Breast epithelium (tissue), 4 donors: ENCODE results near the gene NEUROD2. TPM values are rescaled to one million over a fixed set of nuclear protein-coding genes. Genes with fewer than 3 reads are reported as not detected.

ENCODE experiments used
- DNase-seq, 2 donors: peaks; one replicate each; pipeline ENCODE4 v3.0.0-alpha.2; 2019; ENCODE audit warnings: low spot score in 2 of 2
- H3K27ac ChIP-seq, 2 donors: fragments of 200-600 bp; sonication (generic) in 1 of 2; one replicate each; pipeline ENCODE4 v1.5.1; 2016 to 2019; ENCODE audit warnings: mild to moderate bottlenecking in 1 of 2
- H3K27me3 ChIP-seq, 2 donors: fragments of 200-600 bp; sonication (generic) in 1 of 2; one replicate each; pipeline versions ENCODE4 v1.5.1 to v1.6.0; 2017 to 2019; ENCODE audit warnings: control low read depth in 1 of 2, mild to moderate bottlenecking in 1 of 2
- H3K36me3 ChIP-seq: fragments of 200-600 bp; one replicate; pipeline ENCODE4 v1.5.1; 2019
- H3K4me1 ChIP-seq, 2 donors: fragments of 200-600 bp; sonication (generic); one replicate each; pipeline ENCODE4 v1.5.1; 2016 to 2019; ENCODE audit warnings: control low read depth in 1 of 2
- H3K4me3 ChIP-seq, 3 donors: fragments of 200-600 bp; sonication (generic); 1 replicate in 2 of 3; 2 replicates in 1 of 3; pipeline ENCODE4 v1.5.1; 2016 to 2019; ENCODE audit warnings: mild to moderate bottlenecking in 3 of 3, moderate library complexity in 2 of 3
- H3K9me3 ChIP-seq, 2 donors: fragments of 200-600 bp; sonication (generic) in 1 of 2; one replicate each; pipeline ENCODE4 v1.5.1; 2016 to 2019; ENCODE audit warnings: control low read depth in 1 of 2
- POLR2A ChIP-seq: fragments of 450-650 bp; IDR thresholded peaks from one replicate; pipeline ENCODE4 v1.6.1; 2016; ENCODE audit warnings: antibody characterized with exemption, mild to moderate bottlenecking, moderate library complexity
- POLR2AphosphoS5 ChIP-seq, 3 donors: sonication (generic); formaldehyde crosslinking; IDR thresholded peaks; one replicate each; pipeline ENCODE4 v1.6.1; 2017; ENCODE audit warnings: antibody characterized with exemption in 3 of 3
- intact Hi-C: fragments of 100-400 bp; cut with DNase I; formaldehyde crosslinking; loops from one replicate; pipeline ENCODE4 v1.15.1; 2023; ENCODE audit warnings: low total_unique reads
- total RNA-seq, 3 donors: library from RNA; depleted of rRNA; stranded (reverse); fragments of >200 nt; gene quantifications; one replicate each; pipeline ENCODE4 v1.1.0, GENCODE V29; 2016
- TF ChIP-seq, protein P1 (sequence below), 3 donors: fragments of 450-650 bp; IDR thresholded peaks; one replicate each; pipeline ENCODE4 v1.5.1; 2016 to 2017; ENCODE audit warnings: antibody characterized with exemption in 3 of 3, mild to moderate bottlenecking in 3 of 3, moderate library complexity in 3 of 3

NEUROD2 gene
- total RNA-seq, 3 donors from 2014 or later: not detected

DNA sequence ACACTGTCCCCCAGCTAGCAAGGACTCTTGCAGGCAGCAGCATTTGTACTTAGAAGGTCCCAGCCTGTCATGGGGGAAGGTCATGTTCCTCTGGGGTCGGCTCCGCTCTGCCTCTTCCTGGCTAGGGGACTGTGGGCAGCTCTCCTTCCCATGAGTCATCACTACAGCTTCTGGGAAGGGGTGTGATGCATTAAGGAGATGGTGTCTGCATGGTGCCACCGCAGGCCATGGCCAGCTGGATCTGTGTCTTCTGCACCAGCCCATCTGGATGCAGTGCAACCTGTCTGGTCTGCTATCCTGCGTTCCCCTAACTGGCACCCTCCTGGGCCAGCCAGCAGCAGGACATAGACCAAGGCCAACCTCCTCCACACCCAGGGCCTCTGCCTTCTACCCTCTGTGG is 35.6 kb upstream of the NEUROD2 start:
- intact Hi-C loops: no loop called here

DNA sequence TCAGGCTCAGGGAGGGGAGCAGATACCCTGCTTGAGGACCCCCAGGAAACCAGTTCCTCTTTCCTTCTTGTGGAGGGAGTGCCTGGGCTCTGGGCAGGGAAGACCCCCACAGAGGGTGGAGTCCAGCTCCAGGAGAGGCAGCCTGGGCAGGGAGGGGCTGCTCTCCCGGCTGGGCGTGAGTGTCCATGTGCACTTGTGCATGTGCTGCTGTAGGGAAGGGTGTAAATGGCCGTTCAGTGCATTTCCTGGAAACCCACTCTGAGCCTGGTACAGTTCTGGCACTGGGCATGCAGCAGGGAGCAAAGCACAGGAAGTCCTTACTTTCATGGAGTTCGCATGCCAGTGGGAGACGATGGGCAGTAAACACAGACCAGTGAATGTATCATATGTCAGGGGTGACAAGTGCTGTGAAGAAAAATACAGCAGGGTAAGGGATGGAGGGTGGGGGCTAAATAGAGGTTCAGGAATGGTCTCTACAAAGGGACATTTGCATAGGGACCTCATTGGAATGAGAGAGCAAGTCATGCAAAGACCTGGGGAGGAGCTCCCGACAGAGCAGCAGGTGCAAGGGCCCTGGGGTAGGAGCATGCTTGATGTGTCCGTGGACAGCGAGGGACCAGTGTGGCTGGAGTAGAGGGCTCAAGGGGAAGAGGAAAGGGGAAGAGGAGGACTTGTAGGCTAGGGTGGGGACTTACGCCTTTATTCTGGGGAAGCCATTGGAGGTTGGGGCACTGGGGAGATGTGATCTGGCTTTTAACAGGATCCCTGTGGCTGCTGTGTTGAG is 34.8 kb upstream of the NEUROD2 start:
- Histone ChIP-seq H3K4me3 (no peak overlapping the region), H3K4me1 (peaks cover 6 to 12% of the 10 kb centered on the region in 2 donors), H3K27me3 (no peaks in the 10 kb centered on the region), H3K27ac (no peak overlapping the region), H3K36me3 (no peaks in the 10 kb centered on the region), H3K9me3 (no peaks in the 10 kb centered on the region)
- TF ChIP-seq, protein P1, sequence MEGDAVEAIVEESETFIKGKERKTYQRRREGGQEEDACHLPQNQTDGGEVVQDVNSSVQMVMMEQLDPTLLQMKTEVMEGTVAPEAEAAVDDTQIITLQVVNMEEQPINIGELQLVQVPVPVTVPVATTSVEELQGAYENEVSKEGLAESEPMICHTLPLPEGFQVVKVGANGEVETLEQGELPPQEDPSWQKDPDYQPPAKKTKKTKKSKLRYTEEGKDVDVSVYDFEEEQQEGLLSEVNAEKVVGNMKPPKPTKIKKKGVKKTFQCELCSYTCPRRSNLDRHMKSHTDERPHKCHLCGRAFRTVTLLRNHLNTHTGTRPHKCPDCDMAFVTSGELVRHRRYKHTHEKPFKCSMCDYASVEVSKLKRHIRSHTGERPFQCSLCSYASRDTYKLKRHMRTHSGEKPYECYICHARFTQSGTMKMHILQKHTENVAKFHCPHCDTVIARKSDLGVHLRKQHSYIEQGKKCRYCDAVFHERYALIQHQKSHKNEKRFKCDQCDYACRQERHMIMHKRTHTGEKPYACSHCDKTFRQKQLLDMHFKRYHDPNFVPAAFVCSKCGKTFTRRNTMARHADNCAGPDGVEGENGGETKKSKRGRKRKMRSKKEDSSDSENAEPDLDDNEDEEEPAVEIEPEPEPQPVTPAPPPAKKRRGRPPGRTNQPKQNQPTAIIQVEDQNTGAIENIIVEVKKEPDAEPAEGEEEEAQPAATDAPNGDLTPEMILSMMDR (IDR thresholded peaks at IDR 0.05): no peak
- no peak for TF ChIP-seq POLR2A
- intact Hi-C loops: no loop called here
- DNase-seq: no peak

More for the DNA sequence above, 35.6 kb upstream of the NEUROD2 start:
- H3K4me1 ChIP-seq: peaks cover 5 to 6% of the 10 kb centered on the region in 2 donors
- H3K4me3 ChIP-seq: no peak overlapping the region
- H3K27ac ChIP-seq: no peak overlapping the region
- H3K36me3 ChIP-seq: no peaks in the 10 kb centered on the region
- no peaks in the 10 kb centered on the region for H3K27me3 ChIP-seq
- no peaks in the 10 kb centered on the region for H3K9me3 ChIP-seq
- no peak for DNase-seq
- TF ChIP-seq POLR2AphosphoS5 (IDR thresholded peaks at IDR 0.05): no peak
- no peak for TF ChIP-seq POLR2A
- TF ChIP-seq, protein P1 (IDR thresholded peaks at IDR 0.05): no peak

DNA sequence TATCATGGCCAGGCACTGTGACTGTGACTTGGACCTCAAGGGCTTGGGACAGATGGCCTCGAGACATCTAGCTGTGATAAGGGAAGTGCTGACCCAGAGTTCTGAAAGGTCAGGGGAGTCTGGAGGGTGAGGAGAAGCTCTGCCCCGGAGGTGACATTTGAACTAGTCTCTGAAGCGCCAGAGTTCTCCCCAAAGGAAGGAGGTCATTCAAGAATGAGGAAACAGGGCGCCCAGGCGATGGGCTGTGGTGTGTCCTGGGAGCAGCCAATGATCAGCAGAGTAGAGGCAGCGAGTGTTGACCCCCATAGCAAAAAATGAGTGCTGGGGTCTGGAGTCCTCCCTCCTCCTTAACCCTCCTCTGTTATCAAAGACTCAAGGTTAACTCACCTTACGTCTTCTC is 34.2 kb upstream of the NEUROD2 start:
- TF ChIP-seq, protein P1 (IDR thresholded peaks at IDR 0.05): no peak
- TF ChIP-seq POLR2A (no peak), POLR2AphosphoS5 (IDR thresholded peaks at IDR 0.05) (no peak)
- Histone ChIP-seq H3K9me3 (no peaks in the 10 kb centered on the region), H3K27me3 (no peaks in the 10 kb centered on the region), H3K36me3 (no peaks in the 10 kb centered on the region), H3K4me3 (no peak overlapping the region), H3K4me1 (peaks cover 6 to 12% of the 10 kb centered on the region in 2 donors), H3K27ac (no peak overlapping the region)
- intact Hi-C loops: no loop called here
- DNase-seq: no peak

DNA sequence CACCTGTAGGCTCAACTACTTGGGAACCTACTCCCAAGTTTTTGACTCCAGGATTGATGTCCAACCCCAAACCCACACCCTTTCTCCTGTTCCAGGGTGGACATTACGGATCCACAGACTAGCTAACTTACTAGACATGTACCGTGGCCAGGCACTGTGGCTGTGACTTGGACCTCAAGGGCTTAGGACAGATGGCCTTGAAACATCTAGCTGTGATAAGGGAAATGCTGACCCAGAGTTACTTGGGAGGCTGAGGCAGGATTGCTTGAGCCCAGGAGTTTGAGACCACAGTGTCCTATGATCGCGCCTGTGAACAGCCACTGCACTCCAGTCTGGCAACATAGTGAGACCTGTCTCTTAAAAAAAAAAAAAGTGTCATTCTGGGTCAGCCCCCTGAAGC is 33.4 kb upstream of the NEUROD2 start:
- no peak for DNase-seq
- Histone ChIP-seq H3K27ac (no peak overlapping the region), H3K9me3 (no peaks in the 10 kb centered on the region), H3K4me3 (no peak overlapping the region), H3K27me3 (no peaks in the 10 kb centered on the region), H3K4me1 (peaks cover 9 to 17% of the 10 kb centered on the region in 2 donors), H3K36me3 (no peaks in the 10 kb centered on the region)
- no peak for TF ChIP-seq POLR2A
- TF ChIP-seq POLR2AphosphoS5 (IDR thresholded peaks at IDR 0.05): no peak
- TF ChIP-seq, protein P1 (IDR thresholded peaks at IDR 0.05): no peak
- intact Hi-C loops: no loop called here

DNA sequence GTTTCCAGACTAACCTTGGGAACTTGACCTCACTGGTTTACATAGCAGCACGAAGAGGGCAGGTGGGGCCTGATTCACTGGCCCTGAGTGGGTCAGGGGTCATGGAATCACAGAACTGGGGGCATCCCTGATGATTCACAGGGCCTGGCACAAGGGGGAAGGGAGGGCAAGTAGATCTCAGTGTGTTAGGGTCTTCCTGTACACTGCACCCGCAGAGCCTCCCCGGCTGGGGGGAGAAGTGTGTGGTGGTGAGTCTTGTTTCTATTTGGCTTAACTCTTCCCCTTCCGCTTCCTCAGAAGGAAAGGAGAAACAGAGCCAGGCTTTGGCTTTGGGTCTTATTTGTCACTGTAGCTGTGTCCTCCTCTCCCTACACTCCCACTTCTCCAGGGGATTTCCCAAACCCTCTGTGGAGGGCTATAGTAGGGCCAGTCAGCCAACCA is 32.9 kb upstream of the NEUROD2 start:
- TF ChIP-seq, protein P1 (IDR thresholded peaks at IDR 0.05): no peak
- TF ChIP-seq POLR2A: no peak
- TF ChIP-seq POLR2AphosphoS5 (IDR thresholded peaks at IDR 0.05): no peak
- peaks cover 9 to 17% of the 10 kb centered on the region in 2 donors for H3K4me1 ChIP-seq
- intact Hi-C loops: no loop called here
- no peak overlapping the region for H3K4me3 ChIP-seq
- DNase-seq: no peak
- no peak overlapping the region for H3K27ac ChIP-seq
- no peaks in the 10 kb centered on the region for H3K36me3 ChIP-seq
- no peaks in the 10 kb centered on the region for H3K9me3 ChIP-seq
- H3K27me3 ChIP-seq: no peaks in the 10 kb centered on the region
